GM21381 (cell line): ENCODE data around the gene HARS1.
"Not testable (repeated sequence)": the region's sequence is repeated elsewhere in the genome, so short reads cannot be mapped to it uniquely, and the experiment has no call there.

Experiments used
- ATAC-seq: cut with Tn5 transposase; IDR thresholded peaks from one replicate; pipeline ENCODE4 v1.9.1; 2021; ENCODE audit warnings: mild to moderate bottlenecking, moderate library complexity; ENCODE audit not compliant: unreplicated experiment

HARS1 gene

GRCh38 chr5:140635291-140636257, 55.6 kb downstream of the HARS1 start:
- ATAC-seq = no peak

DNA sequence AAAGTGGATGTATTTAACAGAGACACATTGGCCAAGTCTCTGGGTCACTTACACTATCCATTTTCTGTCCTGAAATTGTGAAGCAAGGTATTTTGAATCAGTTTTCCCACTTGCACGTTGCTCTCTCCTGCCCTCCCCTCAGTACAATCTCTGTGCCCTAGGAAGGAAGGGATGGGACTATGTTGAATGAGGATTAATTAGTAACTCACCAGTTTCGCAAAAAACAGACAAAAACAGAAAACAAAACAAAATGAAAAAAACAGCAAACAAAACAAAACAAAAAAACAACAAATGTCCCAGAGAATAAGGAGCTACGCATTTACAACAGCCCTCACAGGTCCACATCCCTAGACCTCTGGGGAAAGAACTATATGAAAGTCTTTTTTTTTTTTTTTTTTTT, 57.1 kb downstream of the HARS1 start:
- no peak for ATAC-seq

DNA sequence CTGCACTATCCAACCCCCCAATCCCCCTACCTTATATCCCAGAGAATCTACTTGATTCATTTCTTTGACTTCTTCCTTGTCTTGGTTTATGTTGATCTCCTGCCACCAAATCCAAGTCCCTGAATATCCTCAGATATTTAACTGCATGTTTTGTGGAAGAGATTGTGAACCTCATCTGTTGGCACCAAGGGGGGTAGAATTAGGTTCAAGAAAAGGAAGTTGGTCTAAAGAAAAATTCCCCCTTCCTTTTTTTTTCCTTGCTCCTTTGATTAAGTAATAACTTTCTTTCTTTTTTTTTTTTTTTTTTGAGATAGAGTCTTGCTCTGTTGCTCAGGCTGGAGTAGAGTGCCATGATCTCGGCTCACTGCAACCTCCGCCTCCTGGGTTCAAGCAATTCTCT, 57.7 kb downstream of the HARS1 start:
- no peak for ATAC-seq

DNA sequence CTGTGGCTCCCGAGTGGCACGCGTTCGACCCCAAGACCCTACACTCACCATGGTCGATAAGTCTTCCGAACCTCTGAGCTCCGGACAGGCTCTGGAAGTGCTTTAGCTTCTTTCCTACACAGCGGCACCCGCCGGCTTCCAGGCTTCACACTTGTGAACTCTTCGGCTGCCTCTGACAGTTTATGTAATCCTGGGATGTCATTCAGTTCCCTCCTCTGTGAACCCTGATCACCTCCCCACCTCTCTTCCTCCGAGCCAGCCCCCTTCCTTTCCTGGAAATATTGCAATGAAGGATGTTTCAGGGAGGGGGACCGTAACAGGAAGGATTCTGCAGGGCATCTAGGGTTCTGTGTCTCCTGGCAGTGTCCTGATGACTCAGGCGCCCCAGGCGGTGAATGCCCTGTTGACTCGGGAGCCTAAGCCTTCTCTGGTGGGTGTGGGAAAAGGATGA, 58.1 kb downstream of the HARS1 start, which contains the start of gene CD14:
Gene CD14, minus strand, starts transcription at position 155 of the 451 bp plus-strand sequence. Its CDS starts 104 bp downstream, at position 51.
- peak; percentile 18 for ATAC-seq

DNA sequence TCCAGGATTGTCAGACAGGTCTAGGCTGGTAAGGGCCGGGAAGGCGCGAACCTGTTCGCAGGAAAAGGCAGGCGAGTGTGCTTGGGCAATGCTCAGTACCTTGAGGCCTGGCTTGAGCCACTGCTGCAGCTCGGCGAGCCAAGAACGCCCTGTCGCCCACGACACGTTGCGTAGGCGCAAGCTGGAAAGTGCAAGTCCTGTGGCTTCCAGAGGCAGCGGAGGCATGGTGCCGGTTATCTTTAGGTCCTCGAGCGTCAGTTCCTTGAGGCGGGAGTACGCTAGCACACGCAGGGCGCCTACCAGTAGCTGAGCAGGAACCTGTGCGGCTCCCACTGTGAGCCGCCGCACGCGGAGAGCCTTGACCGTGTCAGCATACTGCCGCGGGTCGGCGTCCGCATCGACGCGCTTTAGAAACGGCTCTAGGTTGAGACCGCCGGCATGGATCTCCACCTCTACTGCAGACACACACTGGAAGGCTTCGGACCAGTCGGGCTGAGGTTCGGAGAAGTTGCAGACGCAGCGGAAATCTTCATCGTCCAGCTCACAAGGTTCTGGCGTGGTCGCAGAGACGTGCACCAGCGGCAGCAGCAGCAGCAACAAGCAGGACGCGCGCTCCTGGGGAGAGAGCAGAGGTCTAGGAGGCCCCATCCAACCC, 58.7 kb downstream of the HARS1 start:
- ATAC-seq = peak; percentile 56

- peak; percentile 43 for ATAC-seq
Measured at GRCh38 chr5:140631831-140632365, 59.3 kb downstream of the HARS1 start.

- no peak for ATAC-seq
Measured at GRCh38 chr5:140631036-140631417, 60.1 kb downstream of the HARS1 start.

GRCh38 chr5:140630292-140631035, 60.7 kb downstream of the HARS1 start:
- no peak for ATAC-seq

DNA sequence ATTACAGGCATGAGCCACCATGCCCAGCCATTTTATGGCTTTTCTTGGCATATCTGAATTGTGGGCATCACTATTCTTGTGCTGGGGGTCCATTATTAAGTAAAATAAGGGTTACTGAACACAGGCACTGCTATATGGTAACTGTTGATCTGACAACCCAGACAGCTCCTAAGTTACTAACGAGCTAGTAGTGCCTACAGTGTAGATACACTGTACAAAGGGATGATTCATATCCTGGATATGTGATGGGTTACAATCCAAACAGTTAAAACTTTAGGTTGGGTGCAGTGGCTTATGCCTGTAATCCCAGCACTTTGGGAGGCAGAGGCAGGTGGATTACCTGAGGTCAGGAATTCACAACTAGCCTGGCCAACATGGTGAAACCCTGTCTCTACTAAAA, 62.5 kb downstream of the HARS1 start:
- ATAC-seq = no peak

DNA sequence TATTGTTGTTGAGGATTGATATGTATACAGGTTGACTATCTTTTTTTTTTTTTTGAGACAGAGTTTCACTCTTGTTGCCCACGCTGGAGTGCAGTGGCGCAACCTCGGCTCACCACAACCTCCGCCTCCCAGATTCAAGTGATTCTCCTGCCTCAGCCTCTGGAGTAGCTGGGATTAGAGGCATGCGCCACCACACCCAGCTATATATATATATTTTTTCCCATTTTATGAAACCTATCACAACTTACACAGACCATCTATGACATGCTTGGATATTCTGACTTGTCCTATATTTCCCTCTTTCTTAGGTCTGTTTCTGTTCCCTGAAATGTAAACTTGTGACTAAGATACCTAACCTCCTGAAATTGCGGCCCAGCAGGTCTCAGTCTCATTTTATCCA, 63.2 kb downstream of the HARS1 start:
- ATAC-seq = no peak

GRCh38 chr5:140624886-140625285, 66.3 kb downstream of the HARS1 start:
- not testable (repeated sequence) for ATAC-seq
